ENCODE measurements around the gene MKX.

GRCh38 chr10:27794157-27794556 lies 48.5 kb upstream of the MKX start:
- TF ChIP-seq CTCF (IDR thresholded peaks at IDR 0.05) (no peak), POLR2A (IDR thresholded peaks at IDR 0.05) (no peak)
